GM19397 (cell line): ENCODE results near the gene LYZ.
"Not testable (repeated sequence)": the region's sequence is repeated elsewhere in the genome, so short reads cannot be mapped to it uniquely, and the experiment has no call there.

Experiments
- ATAC-seq: cut with Tn5 transposase; IDR thresholded peaks from one replicate; pipeline ENCODE4 v1.9.1; 2021; ENCODE audit warnings: mild to moderate bottlenecking, moderate library complexity; ENCODE audit not compliant: unreplicated experiment

The LYZ gene

DNA sequence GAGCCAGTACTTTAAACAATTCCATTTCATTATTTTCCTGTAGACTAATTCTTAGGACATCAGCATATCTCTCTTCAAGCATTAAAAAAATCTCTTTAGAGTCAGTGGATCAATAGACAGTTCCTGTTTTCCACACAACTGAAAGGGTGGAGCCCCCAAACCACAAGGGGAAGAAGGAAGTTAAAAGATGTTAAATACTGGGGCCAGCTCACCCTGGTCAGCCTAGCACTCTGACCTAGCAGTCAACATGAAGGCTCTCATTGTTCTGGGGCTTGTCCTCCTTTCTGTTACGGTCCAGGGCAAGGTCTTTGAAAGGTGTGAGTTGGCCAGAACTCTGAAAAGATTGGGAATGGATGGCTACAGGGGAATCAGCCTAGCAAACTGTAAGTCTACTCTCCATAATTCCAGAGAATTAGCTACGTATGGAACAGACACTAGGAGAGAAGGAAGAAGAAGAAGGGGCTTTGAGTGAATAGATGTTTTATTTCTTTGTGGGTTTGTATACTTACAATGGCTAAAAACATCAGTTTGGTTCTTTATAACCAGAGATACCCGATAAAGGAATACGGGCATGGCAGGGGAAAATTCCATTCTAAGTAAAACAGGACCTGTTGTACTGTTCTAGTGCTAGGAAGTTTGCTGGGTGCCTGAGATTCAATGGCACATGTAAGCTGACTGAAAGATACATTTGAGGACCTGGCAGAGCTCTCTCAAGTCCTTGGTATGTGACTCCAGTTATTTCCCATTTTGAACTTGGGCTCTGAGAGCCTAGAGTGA lies at the start of gene LYZ:
LYZ (plus strand) TSS at position 220 of the 777 bp plus-strand sequence; CDS start at position 248, 28 bp downstream.
- ATAC-seq, result no peak

DNA sequence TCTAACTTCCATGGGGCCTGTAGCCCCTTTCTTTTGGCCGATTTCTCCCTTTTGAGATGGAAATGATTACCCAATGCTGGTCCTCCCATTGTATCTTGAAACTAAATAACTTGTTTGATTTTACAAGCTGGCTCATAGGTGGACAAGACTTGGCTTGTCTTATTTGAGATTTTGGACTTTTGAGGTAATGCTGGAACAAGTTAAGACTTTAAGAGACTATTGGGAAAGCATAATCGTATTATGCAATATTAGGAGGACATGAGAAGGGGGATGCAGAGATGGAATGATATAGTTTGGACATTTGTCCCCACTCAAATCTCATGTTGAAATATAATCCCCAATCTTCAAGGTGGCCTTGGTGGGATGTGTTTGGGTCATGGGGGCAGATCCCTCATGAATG lies 49.2 kb upstream of the LYZ start:
- ATAC-seq, result no peak

DNA sequence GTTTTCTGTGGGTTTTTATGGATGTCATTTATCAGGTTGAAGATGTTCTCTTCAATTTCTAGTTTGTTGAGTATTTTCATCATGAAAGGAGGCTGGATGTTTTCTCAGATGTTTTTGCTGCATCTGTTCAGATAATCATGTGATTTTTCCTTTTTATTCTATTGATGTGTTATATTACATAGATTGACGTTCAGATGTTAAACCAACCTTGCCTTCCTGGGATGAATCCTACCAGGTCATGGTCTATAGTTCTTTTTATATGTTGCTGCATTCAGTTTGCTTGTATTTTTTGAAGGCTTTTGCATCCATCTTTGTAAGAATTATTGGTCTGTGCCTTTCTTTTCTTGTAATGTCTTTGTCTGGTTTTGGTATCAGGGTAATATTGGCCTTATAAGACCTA lies 43.9 kb upstream of the LYZ start:
- no peak for ATAC-seq

DNA sequence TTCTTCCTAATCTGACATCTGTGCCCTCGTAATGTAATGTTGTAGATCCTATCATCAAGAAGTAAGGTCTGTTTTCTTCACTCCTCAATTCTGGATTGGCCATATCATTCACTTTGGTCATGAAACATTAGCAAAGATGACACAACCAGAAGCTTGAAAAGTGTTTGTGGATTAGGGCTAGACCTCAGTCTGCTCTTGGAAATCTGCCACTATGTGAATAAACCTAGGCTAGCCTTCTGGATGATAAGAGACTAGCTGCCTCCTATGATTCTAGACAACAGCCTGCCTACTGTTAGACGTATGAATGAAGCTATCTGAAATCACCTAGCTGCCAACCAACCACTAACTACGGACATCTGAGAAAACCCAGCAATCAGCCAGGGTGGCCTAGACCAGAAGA lies 38.7 kb upstream of the LYZ start:
- no peak for ATAC-seq

DNA sequence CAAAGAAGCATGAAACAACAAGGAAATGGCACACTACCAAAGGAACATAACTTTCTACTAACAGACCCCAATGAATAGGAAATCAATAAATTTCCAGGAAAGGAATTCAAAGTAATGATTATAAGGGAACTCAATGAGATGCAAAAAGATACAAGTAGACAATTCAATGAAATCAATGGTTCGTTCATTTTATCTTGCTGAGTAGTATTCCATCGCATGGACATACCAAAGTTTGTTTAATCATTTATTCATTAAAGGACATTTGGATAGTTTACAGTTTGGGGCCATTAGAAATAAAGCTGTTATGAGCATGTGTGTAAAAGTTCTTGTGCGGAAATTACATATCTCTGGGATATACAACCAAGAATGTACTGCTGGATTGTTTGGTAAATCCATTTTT lies 35.0 kb upstream of the LYZ start:
- no peak for ATAC-seq

DNA sequence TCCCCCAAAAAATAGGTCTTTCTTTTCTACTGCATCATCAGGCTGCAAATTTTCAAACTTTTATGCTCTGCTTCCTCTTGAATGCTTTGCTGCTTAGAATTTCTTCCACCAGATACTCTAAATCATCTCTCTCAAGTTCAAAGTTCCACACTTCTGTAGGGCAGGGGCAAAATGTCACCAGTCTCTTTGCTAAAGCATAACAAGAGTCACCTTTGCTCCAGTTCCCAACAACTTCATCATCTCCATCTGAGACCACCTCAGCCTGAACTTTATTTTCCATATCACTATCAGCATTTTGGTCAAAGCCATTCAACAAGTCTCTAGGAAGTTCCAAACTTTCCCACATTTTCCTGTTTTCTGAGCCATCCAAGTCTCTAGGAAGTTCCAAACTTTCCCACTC lies 31.4 kb upstream of the LYZ start:
- ATAC-seq, result not testable (repeated sequence)

DNA sequence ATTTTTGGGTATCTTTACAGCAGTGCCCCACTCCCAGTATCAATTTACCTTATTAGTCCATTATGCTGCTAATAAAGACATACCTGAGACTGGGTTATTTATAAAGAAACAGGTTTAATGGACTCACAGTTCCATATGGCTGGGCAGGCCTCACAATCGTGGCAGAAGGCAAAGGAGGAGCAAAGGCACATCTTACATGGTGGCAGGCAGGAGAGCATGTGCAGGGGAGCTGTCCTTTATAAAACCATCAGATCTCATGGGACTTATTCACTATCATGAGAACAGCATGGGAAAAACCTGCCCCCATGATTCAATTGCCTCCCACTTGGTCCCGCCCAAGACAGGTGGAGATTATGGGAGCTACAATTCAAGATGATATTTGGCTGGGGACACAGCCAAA lies 30.9 kb upstream of the LYZ start:
- not testable (repeated sequence) for ATAC-seq

DNA sequence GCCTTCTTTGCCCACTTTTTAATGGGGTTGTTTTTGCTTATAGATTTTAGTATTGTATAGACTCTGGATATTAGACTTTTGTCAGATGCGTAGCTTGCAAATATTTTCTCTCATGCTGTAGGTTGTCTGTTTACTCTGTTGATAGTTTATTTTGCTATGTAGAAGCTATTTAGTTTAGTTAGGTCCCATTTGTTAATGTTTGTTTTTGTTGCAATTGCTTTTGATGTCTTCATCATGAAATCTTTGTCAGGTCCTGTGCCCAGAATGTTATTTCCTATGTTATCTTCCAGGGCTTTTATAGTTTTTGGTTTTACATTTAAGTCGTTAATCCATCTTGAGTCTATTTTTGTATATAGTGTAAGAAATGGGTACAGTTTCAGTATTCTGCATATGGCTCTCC lies 30.0 kb upstream of the LYZ start:
- no peak for ATAC-seq

DNA sequence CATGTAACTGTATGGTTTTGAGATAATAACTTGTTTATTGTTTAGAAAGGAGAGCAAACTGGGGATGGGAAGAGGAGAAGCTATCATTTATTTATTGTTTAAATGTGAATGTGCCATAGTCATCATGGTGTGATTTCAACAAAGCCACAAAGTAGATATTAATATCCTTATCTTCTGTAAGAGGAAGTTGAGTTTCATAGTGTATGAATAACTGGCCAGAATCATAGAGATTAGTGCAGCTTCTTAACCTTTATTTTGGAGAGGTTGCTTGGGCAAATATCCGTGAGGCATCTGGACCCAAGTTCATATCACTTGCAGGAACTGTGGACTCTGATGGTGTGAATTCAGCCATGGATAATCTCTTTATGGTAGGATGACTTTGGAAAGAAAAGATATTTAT lies 26.8 kb upstream of the LYZ start:
- ATAC-seq, result no peak

DNA sequence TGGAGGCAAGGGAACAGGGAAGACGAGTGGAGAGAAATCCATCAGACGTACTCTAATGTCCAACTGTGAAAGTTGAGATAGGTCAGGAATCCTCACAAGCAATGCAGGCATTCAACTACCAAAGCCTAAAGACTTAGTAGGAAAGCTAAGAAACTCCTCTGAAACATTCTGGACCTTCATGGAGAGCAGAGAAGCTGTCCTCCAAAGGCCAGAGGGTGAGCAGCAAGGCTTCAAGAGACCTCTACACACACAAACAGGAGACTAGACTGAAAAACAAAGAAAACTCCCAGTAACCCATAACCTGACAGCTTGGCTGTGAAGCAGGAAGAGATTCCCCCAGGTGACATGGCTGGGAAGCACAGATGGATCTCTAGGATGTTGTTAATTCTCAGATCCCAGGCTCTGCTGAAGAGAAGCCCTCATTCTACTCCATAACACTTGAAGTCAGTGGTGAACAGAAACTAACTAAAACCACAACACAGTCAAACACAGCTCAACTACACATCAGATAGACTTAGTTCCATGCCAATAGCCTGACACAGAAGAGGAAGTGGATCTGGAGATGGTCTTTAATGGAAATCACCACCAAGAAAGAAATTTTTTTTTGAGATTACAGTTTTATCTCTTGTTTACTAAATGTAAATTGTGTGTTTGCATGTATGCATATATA lies 23.2 kb upstream of the LYZ start:
- peak; percentile 77 for ATAC-seq

DNA sequence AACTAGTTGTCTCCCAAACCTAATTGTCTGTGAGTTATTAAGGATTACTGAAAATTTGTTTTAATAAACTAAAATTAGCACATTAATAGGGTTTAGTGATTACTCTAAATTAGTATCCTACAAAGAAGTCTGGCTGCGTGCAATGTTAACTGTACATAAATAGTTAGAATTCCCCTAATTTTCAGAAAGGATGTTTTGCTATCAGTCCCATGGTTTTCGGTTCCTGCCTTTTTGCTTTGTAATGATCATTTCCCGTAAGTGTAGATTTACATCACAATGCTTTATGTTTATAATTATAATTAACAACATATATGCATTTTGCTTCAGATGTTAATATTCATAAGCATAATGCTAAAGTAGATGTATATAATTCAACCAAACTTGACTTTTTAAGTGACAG lies 19.8 kb upstream of the LYZ start:
- no peak for ATAC-seq

DNA sequence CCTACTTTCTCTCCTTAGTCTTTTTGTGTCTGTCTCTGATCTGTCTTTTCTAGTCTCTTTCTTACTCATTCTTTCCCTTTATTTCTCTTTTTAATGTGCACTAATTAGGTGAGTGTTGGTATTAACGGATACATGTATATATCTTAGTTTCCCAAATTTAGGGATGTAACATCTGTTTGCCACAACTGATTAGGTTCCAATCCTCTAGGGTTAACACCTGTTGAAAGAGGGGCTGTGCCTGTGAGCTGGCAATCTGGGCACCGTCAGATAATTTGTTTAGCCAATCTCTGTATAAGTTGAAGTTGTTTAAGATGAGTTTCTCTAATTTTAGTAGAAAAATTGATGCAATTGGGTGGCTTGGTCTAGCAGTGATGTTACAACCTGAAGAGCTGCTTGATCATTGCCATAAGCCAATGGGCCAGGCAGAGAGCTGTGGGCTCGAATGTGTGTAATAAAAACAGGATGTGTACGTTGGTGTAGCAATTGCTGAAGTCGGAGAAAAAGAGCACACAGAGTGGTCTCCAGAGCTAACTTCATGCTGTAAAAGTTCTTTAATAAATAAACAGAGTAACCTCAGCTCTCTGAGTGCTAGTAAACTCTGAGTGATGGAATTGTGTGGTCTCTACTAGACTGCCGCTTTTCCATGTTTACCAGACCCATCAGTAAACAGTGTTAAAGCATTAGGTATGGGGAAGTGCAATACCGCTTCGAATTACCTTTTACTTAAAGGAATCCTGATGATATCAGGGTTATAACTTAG lies 18.3 kb upstream of the LYZ start:
- ATAC-seq, result no peak

DNA sequence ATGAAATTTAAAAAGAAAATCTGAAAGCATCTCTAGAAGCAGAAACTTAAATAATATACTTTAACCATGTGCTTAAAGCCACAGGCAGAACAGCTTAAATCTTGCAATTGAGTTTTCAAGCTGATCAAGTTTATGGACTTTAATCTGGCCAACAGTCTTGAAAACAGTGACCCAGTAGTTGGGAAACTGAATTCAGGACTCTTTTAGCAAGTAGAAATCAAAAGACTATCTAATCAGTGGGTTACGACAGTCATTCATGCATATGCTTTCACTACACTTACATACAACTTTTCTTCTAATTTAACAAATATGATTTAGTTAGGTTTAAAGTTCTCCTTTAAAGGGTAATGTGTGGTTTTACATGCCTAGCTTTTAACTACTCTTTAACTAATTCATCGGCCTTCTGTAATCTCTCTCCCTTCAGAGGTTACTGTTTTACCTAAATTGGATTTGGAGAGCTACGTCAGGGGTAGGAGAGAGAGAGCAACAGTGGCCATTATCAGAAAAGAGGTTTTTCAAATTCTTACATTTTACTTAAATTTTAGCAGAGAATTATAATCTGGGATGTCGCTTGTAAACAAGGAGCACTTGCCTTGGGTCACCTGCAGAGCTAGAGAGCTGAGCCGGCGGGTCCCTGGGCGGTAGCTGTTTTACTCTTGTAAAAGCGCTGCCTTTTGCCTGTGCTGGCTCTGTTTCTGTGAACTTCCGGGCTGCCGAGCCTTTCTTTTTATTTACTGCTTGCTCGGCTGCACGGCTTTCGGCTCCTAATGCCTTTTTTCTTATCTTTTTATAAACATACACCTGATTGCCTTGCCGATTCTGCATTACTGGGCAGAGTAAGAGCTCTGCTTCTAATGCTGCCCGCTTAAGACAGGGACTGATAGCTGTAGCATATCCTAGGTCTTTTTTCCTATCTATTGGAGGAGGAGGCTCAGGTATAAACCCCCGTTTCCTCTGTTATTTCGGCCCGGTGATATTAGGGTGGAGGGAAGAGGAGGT lies 17.4 kb upstream of the LYZ start:
- ATAC-seq, result peak; percentile 86

DNA sequence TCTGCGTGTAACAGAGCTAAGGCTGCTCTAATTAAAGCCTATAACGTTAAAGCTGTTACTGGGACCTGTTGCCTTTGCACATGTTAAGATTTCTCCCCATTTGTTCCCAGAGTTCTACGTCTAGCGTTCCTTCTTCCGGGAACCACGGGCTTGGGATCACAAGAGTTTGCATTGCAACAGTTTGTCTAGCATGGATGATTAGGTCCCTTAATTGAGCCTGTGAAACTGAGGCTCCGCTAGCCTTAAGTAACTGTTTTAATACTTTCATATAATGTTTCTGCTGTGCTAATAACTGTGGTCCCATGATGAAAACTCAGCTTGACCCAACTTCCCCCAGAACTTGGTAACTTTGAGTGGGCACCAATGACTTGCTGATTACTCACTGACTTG lies 16.7 kb upstream of the LYZ start:
- no peak for ATAC-seq

DNA sequence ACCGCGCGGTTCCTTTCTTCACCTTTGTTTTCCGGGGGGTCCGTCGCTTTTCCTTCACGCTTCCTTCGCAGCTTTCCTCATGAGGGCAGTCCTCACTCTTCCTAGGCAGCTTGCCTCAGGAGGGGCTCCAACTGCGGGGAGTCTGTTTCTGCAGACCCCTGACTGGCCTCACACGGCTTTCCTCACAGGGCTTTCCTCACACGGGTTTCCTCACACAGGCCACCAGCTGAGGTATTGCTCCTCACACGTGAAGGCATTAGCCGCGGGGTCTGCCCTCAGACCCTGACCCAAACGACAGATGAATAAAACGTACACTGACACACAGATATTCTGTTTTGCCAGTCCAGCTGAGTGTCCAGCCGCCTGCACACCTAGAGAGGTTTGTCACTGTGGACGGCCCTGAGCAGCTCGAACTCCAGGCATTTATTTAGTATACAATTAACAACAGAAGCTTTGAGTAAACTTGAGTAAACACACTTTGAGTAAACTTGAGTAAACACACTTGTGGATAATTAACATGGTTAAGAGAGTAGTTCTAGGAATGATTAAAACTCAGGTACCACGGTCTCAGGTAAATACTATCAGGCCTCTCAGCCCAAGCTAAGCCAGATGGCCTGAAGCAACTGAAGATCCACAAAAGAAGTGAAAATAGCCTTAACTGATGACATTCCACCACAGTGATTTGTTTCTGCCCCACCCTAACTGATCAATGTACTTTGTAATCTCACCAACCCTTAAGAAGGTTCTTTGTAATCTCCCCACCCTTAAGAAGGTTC lies 16.1 kb upstream of the LYZ start:
- no peak for ATAC-seq

DNA sequence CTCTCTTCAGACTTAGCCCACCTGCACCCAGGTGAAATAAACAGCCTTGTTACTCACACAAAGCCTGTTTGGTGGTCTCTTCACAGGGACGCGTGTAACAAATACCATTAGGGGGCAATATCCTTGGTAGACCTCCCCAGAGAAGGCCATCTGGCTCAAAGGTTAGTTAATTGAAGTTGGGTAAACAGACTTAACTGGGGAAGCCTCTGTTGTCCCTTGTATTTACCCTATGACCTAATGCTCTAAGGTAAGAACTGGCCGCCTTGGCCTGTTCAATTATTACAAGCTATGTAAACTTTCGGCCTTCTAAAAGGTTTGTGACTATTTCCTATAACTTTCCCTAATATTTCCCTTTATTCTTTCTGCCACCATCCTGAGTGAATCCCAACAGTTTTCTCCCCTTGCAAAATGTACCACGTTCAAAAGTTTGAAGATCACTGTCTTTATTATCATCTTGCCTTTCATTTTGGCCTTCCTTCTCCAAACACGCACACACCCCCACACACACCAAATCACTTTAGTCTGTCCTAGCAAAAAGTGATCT lies 15.3 kb upstream of the LYZ start:
- ATAC-seq, result no peak

DNA sequence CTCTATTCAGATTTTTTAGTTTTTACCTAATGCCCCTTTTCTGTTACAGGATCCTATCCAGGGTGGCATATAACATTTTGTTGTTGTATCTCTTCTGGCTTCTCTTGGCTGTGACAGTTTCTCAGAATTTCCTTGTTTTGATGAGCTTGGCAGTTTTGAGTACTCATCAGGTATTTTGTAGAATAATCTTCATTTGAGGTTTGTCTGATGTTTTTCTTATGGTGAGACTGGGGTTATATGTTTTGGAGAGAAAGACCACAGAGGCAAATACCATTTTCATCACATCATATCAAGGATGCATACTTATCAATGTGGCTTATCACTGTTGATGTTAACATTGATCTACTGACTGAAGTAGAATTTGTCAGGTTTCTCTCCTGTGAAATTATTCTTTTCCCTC lies 14.0 kb upstream of the LYZ start:
- ATAC-seq, result no peak

DNA sequence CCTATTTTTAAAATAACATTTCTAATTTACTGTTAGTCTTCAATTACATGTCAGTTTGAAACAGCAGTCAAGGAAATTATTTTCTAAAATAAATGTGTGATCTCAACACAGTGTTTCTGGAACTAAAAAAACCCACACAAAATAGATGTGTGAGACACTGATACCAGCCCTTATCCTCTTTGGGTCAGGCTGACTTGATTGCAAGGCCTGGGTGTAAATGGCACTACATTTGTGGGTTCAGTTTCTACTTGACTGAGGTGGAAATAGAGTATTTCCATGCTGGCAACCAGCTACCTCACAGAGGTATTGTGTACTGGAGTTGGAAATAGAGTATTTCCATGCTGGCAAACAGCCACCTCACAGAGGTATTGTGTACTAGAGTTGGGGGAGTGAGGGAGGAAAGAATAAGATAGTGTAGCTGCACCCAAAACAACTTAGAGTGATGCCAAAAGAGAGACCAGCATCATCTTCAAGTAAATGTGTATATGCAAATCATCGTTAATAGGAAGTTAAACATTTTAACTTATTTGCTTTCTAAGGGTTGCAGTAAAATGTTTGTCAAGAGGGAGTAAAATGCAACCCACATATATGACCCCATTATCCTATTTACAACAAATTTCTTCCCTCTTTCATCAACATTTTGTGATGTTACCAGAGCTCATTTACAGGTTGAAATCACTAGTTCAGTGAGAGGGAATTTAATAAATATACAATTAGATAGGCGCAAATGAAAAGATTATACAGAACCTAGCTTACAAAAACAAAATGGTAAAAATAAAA lies 10.7 kb upstream of the LYZ start:
- no peak for ATAC-seq
